PC-9 (cell line): ENCODE results near the gene ADSL. TPM values are rescaled to one million over a fixed set of nuclear protein-coding genes. Genes with fewer than 3 reads are reported as not detected.

Experiments
- BruUV-seq: library from RNA; stranded (reverse); fragments of 400-500 nt; replicated peaks from 2 replicates; lab custom pipeline; 2021; lab: Mats Ljungman, UMichigan
- CTCF ChIA-PET: fragments of 300-600 bp; sonication (Branson Sonifier 250); formaldehyde crosslinking; loops from one replicate; lab custom pipeline; 2022; ENCODE audit warnings: antibody characterized with exemption; lab: Charles Lee
- POLR2A ChIA-PET: fragments of 300-600 bp; sonication (Branson Sonifier 250); formaldehyde crosslinking; loops from one replicate; lab custom pipeline; 2022; ENCODE audit warnings: antibody characterized with exemption; ENCODE audit not compliant: unreplicated experiment; lab: Charles Lee
- DNase-seq, 2 experiments: peaks; one replicate each; pipeline versions ENCODE4 v3.0.0 to v3.0.0-alpha.2; 2015 to 2022; ENCODE audit warnings: mixed read lengths in 1 of 2
- H2AFZ ChIP-seq: fragments of 200-600 bp; sonication (generic); 2 replicates; pipeline ENCODE4 v1.8.1; 2017; ENCODE audit warnings: antibody characterized with exemption
- H3F3A ChIP-seq: fragments of 200-600 bp; sonication (generic); 2 replicates; pipeline ENCODE4 v1.8.1; 2017; ENCODE audit warnings: antibody characterized with exemption, mild to moderate bottlenecking, low read depth; ENCODE audit not compliant: insufficient read depth
- H3K27ac ChIP-seq: fragments of 200-600 bp; sonication (generic); 2 replicates; pipeline ENCODE4 v1.6.1; 2016; ENCODE audit warnings: mixed run types
- H3K27me3 ChIP-seq: fragments of 200-600 bp; sonication (generic); 2 replicates; pipeline ENCODE4 v1.6.1; 2016; ENCODE audit warnings: low read depth, mixed run types; ENCODE audit not compliant: insufficient read depth
- H3K36me3 ChIP-seq: fragments of 200-600 bp; sonication (generic); 2 replicates; pipeline ENCODE4 v1.6.1; 2016; ENCODE audit warnings: low read depth, mixed run types
- H3K4me1 ChIP-seq: fragments of 200-600 bp; sonication (generic); replicated peaks from 2 replicates; pipeline ENCODE4 v1.6.1; 2016; ENCODE audit warnings: mixed run types; ENCODE audit not compliant: insufficient read depth
- H3K4me2 ChIP-seq: fragments of 200-600 bp; sonication (generic); 2 replicates; pipeline ENCODE4 v1.6.1; 2017; ENCODE audit warnings: mixed run types
- H3K4me3 ChIP-seq: fragments of 200-600 bp; sonication (generic); 2 replicates; pipeline ENCODE4 v1.6.1; 2016; ENCODE audit warnings: mixed run types
- H3K79me2 ChIP-seq: fragments of 200-600 bp; sonication (generic); 2 replicates; pipeline ENCODE4 v1.6.1; 2017; ENCODE audit warnings: low read depth, mixed run types
- H3K9me2 ChIP-seq: fragments of 200-600 bp; sonication (generic); 2 replicates; pipeline ENCODE4 v1.8.1; 2017; ENCODE audit warnings: mild to moderate bottlenecking; ENCODE audit not compliant: insufficient read depth
- H3K9me3 ChIP-seq: fragments of 200-600 bp; sonication (generic); 2 replicates; pipeline ENCODE4 v1.8.1; 2016; ENCODE audit warnings: low read depth; ENCODE audit not compliant: insufficient read depth
- H4K20me1 ChIP-seq: fragments of 200-600 bp; sonication (generic); 2 replicates; pipeline ENCODE4 v1.8.1; 2017; ENCODE audit not compliant: insufficient read depth
- CTCF ChIP-seq: fragments of 200-600 bp; sonication (generic); conservative IDR thresholded peaks from 2 replicates; pipeline ENCODE4 v1.6.1; 2017; ENCODE audit warnings: mixed run types, antibody characterized with exemption, mild to moderate bottlenecking, moderate library complexity
- EZH2 ChIP-seq: fragments of 200-600 bp; sonication (generic); IDR thresholded peaks from 2 replicates; pipeline ENCODE4 v1.8.0; 2017; ENCODE audit warnings: antibody characterized with exemption, low read depth
- intact Hi-C: fragments of 100-400 bp; cut with micrococcal nuclease; formaldehyde crosslinking; loops from one replicate; pipeline ENCODE4 v1.10.0; 2022; ENCODE audit not compliant: unreplicated experiment
- total RNA-seq: library from RNA; stranded (reverse); gene quantifications from 2 replicates; pipeline ENCODE4 v1.2.3, GENCODE V29; 2021

ADSL gene
- total RNA-seq, 1 experiment from 2014 or later: 56.2 TPM

- Histone ChIP-seq H3K27me3 (no peaks in the 10 kb centered on the region), H3K4me3 (no peak overlapping the region), H4K20me1 (no peaks in the 10 kb centered on the region), H3K4me1 (peaks cover 9% of the 10 kb centered on the region), H3K9me2 (no peaks in the 10 kb centered on the region), H3K4me2 (no peak overlapping the region), H3K27ac (no peak overlapping the region), H3K79me2 (peaks cover 29% of the 10 kb centered on the region), H3K36me3 (peaks cover 32% of the 10 kb centered on the region), H3K9me3 (no peaks in the 10 kb centered on the region), H2AFZ (no peak overlapping the region), H3F3A (peaks cover 8% of the 10 kb centered on the region; the same call in 1 of the 2 replicates)
- TF ChIP-seq CTCF (no peak), EZH2 (no peak)
- intact Hi-C loops: no loop called here
- ChIA-PET CTCF (no interaction called here), POLR2A (no interaction called here)
- BruUV-seq: no TSS peak
- no peak for DNase-seq
Measured at GRCh38 chr22:40352763-40353162, 6.5 kb downstream of the ADSL start.

- Histone ChIP-seq H3K9me3 (no peaks in the 10 kb centered on the region), H2AFZ (no peak overlapping the region), H3K27me3 (no peaks in the 10 kb centered on the region), H3K79me2 (no peaks in the 10 kb centered on the region), H4K20me1 (no peaks in the 10 kb centered on the region), H3K36me3 (peaks cover 69% of the 10 kb centered on the region), H3K4me1 (no peaks in the 10 kb centered on the region), H3K4me2 (no peak overlapping the region), H3K27ac (no peak overlapping the region), H3K4me3 (no peak overlapping the region), H3K9me2 (no peaks in the 10 kb centered on the region), H3F3A (peaks cover 14% of the 10 kb centered on the region; the same call in 1 of the 2 replicates)
- ChIA-PET CTCF (no interaction called here), POLR2A (no interaction called here)
- no TSS peak for BruUV-seq
- TF ChIP-seq EZH2 (no peak), CTCF (no peak)
- intact Hi-C loops: no loop called here
- DNase-seq: no peak
Measured at GRCh38 chr22:40361100-40361499, 14.8 kb downstream of the ADSL start.

GRCh38 chr22:40363059-40363458 is 16.8 kb downstream of the ADSL start:
- DNase-seq: no peak
- Histone ChIP-seq H3K4me1 (no peaks in the 10 kb centered on the region), H4K20me1 (no peaks in the 10 kb centered on the region), H3K4me2 (no peak overlapping the region), H3K36me3 (peaks cover 76% of the 10 kb centered on the region), H3K4me3 (no peak overlapping the region), H3F3A (peaks cover 25% of the 10 kb centered on the region; the same call in 1 of the 2 replicates), H3K9me2 (no peaks in the 10 kb centered on the region), H3K27me3 (no peaks in the 10 kb centered on the region), H2AFZ (no peak overlapping the region), H3K27ac (no peak overlapping the region), H3K9me3 (no peaks in the 10 kb centered on the region), H3K79me2 (no peaks in the 10 kb centered on the region)
- intact Hi-C loops: no loop called here
- CTCF ChIA-PET: no interaction called here
- POLR2A ChIA-PET: interaction anchor here (0.6 kb wide), 1 partner anchor 119 kb away, joined by 3 read pairs; no protein-coding TSS in a partner anchor
- no peak for TF ChIP-seq EZH2
- no peak for TF ChIP-seq CTCF
- BruUV-seq: no TSS peak
